HG02943 (cell line): ENCODE measurements around the gene MAGEC3.
"Not testable (repeated sequence)": the region's sequence is repeated elsewhere in the genome, so short reads cannot be mapped to it uniquely, and the experiment has no call there.

Source experiments
- ATAC-seq: cut with Tn5 transposase; IDR thresholded peaks from one replicate; pipeline ENCODE4 v1.9.1; 2021; ENCODE audit warnings: mild to moderate bottlenecking, low read depth, moderate library complexity; ENCODE audit not compliant: unreplicated experiment

MAGEC3 gene, protein sequence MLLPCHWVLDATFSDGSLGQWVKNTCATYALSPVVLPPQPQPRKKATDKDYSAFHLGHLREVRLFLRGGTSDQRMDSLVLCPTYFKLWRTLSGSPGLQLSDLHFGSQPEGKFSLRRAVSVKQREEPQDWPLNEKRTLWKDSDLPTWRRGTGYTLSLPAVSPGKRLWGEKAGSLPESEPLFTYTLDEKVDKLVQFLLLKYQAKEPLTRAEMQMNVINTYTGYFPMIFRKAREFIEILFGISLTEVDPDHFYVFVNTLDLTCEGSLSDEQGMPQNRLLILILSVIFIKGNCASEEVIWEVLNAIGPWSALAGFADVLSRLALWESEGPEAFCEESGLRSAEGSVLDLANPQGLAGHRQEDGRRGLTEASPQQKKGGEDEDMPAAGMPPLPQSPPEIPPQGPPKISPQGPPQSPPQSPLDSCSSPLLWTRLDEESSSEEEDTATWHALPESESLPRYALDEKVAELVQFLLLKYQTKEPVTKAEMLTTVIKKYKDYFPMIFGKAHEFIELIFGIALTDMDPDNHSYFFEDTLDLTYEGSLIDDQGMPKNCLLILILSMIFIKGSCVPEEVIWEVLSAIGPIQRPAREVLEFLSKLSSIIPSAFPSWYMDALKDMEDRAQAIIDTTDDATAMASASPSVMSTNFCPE

DNA sequence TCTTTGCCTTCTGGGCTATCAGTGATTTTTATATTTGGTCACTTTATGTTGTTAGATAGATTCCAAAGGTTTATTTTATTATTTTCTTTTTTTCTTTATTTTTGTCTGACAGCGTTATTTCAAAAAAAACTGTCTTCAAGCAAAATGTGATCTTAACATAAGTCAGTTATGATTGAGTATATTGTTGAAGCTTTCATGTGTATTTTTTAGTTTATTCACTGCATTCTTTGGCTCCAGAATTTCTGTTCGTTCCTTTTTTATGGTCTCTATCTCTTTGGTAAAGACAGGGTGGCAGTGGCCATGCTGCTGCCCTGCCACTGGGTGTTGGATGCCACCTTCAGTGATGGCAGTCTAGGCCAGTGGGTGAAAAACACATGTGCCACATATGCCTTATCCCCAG is at the start of gene MAGEC3:
Gene MAGEC3, plus strand, starts transcription at position 301 of the 400 bp plus-strand sequence. Its CDS starts 0 bp downstream, at position 301.
- ATAC-seq: no peak

DNA sequence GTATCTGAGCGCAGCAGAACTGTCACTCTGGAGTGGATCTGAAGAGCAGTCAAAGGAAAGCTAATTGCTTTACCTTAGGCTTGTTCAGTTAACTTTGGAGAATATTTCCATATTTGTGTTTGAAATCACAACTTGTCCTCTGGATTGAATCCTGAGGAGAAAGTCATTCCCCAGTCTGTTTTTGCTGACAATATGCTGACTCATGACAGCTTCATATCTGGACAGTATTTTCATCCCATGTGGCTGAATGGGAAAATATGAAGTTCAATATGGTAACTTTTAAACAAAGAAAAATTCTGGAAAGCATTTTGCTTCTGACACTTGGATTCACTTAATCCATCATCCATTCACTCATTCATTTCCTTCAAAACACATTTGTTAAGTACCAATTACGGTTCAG is 46.3 kb upstream of the MAGEC3 start:
- no peak for ATAC-seq

DNA sequence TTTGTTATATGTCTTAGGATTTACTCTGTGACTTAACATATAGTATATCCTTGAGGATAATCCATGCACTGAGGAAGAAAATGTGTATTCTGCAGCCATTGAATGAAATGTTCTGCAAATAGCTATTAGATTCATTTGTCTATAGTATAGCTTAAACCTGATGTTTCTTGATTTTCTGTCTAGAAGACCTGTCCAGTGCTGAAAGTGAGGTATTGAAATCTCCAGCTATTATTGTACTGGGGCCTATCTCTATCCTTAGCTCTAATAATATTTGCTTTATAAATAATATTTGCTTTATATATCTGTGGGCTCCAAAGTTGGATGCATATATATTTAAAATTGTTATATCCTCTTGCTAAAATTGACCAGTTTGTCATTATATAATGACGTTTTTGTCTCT is 26.7 kb upstream of the MAGEC3 start:
- no peak for ATAC-seq

DNA sequence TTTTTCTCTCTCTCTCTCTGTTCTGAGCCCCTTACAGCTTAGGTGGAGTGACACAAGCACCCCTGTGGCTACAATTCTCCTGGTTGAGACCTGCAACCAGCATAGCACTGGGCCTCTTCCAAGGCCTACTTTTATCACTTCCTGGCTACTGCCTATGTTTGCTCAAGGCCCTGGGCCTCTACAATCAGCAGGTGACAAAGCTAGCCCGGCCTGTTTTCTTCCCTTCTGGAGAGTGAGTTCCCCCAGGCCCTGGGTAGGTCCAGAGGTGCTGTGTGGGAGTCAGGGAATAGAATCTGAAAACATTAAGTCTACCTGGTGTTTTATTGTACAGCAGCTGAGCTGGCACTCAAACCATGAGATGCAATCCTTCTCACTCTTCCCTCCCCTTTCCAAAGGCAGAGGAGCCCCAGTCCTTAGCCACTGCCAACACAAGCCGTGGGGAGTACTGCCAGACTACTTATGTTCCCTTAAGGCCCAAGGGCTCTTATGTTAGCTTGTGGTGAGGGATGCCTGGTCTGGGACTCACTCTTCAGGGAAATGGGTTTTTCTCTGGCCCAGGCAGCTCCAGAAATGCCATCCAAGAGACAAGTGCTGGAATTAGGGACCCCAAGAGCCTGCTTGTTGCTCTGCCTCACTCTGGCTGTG is 23.8 kb upstream of the MAGEC3 start:
- no peak for ATAC-seq

DNA sequence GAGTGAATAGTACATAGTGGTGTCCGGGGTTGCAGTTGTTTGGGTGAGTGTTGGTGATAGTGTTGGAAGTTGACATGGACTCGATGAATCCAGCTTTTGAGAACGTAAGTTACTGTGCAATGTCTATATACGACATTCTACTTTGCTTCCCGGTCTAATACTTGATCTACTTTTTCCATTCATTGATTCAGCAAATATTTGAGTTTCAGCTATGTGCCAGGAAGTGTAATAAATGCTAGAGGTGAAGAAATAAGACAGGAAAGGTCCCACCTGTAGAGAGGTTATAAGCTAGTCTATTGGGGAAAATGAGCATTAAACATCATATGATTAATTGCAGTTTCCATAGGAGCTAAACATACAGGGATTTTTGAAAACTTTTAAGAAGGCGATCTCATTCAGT is 22.2 kb upstream of the MAGEC3 start:
- no peak for ATAC-seq

DNA sequence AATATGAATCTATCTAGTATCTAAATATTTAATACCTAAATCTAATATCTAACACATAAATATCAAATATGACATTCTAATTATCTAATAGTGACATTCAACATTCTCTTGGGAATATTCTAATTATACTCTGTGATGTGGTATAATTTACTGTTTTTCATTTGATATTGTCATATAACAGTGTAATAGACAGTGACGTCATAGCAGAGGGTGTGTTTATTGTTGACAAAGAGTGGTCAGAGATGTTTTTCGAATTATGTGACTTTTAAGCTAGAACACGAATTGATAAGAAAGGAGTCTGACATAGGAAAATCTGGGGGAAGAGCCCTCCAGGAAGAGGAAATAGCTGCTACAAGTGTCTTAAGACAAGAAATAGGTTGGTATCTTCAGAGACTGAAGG is 5.9 kb upstream of the MAGEC3 start:
- ATAC-seq: no peak

DNA sequence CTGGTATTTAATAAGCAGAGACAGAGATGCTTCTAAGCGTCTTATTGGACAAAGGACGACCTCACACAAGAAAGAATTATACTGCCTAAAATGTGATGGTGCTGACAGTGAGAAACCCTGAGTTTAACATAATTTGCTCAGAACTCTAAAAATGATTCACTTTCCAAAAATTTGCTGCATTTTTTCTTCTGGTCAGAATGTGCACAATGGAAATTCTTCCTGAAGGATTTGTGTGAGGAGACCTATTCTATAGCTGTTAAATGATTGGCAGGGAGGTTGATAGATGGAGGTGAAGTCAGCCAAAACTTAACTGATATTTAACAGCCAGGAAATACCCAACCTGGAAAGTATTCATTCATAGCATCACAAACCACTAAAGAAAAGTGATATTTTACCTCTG is 1.7 kb downstream of the MAGEC3 start:
- no peak for ATAC-seq

DNA sequence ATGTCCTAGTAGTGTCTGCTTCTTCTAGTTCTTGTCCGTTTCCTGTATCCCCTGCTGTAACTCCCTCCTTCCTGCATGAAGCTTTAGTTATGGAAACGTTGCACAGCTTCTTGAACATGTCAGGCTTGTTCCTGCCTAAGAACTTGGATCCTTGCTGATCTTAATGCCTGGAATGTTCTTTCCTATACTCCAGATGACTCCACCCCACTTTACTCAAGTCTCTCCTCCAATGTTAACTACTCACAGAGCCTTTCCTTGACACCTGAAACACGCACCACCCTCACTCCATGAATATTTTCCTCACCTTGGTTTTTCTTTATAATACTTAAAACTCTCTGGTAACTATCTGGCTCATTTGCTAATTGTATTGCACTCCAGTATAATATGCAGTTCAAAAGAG is 19.4 kb downstream of the MAGEC3 start:
- ATAC-seq: no peak

DNA sequence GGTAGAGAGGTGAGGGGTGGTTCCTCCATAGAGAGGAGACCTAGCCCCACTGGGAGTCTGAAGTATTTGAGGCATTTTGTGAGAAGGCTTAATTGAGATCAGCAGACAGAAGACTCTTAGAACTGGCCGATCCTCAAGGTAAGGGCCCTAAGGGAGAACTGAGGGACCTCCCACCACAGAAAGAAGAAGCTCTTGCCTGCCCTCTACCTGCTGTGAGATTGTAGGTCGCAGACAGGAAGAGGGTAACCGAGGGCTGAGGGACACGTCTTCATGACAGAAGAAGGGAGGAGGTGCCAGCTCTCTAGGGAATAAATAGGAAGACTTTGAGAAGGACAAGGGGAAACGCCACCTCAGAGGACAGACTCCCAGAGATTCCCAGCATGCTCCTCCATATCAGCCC is 41.5 kb downstream of the MAGEC3 start:
- no peak for ATAC-seq

DNA sequence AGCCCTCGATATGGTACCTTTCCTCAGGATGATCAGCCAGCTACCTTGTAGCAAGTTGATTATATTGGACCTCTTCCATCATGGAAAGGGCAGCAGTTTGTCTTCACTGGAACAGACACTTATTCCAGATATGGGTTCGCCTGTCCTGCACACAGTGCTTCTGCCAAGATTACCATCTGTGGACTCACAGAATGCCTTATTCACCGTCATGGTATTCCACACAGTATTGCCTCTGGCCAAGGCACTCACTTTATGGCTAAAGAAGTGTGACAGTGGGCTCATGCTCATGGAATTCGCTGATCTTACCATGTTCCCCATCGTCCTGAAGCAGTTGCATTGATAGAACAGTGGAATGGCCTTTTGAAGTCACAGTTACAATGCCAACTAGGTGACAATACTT is 50.7 kb downstream of the MAGEC3 start:
- ATAC-seq: not testable (repeated sequence)

DNA sequence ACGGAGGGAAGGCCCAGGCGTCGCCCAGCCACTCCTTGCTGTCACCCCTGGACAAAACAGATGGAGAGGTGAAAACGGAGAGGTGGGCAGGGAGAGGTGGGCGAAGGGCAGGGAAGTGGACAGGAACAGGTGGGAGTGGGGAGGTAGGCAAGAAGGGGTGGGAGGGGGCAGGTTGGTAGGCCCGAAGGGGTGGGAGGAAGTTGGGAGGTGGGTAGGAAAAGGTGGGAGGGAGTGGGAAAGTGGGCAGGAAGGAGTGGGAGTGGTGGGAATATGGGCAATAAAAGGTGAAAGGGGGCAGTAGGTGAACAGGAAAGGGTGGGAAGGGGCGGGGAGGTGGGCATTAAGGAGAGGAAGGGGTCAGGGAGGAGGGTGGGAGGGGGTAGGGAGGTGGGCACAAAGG is 56.6 kb downstream of the MAGEC3 start:
- no peak for ATAC-seq

DNA sequence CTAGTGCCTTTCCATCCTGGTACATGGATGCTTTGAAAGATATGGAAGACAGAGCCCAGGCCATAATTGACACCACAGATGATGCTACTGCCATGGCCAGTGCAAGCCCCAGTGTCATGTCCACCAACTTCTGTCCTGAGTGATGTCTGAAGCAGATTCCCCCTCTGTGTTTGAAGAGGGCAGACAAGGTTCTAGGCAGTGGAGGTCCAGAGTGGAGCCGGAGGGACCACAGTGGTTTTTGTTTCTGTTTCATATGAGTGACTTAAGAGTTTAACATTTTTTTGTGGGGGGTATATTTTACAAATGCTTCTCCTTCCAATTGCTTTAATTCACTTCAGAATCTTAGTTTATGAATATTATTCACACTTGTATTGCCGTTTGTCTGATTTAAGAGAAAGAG is 59.6 kb downstream of the MAGEC3 start:
- no peak for ATAC-seq

DNA sequence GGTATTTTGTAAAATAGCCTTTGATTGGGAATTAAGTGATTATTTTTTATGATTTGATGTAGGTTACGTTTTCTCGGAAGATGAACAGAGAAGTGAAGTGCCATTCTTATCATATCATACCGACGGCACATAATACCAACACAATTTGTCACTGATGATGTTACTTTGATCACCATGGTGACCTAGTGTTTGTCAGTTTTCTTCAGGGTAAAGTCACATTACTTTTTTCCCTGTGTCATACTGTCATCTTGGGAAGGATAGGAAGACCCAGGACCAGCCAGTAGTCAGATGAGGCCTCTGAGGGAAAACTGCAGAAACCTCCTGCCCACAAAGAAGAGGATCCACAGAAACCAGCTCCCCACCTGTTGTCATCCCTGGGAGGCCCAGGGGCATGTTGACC is 64.2 kb downstream of the MAGEC3 start:
- no peak for ATAC-seq

DNA sequence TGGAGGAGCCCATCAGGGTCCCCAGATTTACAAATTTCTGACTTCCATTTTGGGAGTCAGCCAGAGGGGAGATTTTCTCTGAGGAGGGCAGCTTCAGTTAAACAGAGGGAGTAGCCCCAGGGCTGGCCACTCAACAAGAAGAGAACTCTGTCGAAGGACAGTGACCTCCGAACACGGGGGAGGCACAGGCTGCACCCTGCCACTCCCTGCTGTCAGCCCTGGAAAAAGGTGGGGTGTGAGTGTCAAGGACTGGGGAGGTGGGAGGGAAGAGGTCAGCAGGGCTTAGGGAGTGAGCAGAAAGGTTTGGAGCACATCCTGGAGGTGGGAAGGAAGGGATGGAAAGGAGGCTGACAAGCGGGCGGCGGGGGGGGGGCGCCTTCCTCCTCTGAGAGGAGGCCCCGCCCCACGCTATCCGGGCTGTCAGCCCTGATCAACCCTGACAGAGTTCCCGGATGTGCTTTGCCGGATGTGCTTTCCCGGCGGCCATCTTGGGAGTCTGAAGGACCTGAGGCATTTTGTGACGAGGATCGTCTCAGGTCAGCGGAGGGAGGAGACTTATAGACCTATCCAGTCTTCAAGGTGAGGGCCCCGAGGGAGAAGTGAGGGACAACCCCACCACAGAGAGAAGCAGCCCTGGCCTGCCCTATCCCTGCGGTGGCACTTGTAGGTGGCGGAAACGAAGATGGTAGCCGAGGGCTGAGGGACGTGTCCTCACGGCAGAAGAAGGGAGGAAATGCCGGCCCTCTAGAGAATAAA is 65.5 kb downstream of the MAGEC3 start, which contains the start of gene MAGEC1:
Gene MAGEC1, plus strand, starts transcription at position 495 of the 756 bp plus-strand sequence. CDS start 1,179 bp downstream, outside the sequence.
- ATAC-seq: no peak

DNA sequence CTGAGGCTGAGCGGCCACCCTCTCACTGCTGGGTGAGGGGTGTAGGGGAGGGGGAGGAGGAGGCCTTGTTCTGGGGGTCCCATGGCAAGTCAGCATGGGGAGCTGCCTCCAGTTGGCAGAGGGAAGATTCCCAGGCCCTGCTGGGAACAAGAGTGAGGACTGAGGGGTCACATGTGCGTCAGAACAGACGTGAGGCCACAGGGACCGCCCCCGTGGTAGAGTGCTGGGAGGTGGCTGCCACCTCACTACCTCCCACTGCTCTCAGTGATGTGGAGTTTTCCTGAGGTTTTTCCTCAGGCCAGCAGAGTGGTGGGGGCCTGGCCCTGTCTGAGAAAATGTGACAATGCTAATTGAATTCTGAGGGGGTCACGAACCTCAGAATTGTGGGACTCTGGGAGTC is 66.1 kb downstream of the MAGEC3 start:
- no peak for ATAC-seq

DNA sequence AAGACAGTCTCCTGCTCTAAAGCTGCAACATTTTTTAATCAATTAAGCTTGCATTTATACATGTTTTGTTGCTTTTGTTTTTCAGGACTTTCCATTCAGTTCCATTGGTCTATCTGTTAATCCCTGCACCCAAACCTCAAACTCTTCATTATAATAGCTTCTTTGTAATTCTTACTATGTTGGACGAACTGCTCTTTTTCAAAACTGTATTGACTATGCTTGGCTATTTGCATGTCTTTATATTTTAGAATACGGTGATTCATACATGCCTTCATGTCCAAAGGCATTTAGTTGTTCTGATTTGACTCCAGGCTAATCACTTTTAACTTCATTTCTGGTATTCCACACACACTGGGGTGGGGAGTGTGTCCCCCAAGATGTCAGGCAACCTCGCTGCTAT is 79.7 kb downstream of the MAGEC3 start:
- ATAC-seq: no peak

DNA sequence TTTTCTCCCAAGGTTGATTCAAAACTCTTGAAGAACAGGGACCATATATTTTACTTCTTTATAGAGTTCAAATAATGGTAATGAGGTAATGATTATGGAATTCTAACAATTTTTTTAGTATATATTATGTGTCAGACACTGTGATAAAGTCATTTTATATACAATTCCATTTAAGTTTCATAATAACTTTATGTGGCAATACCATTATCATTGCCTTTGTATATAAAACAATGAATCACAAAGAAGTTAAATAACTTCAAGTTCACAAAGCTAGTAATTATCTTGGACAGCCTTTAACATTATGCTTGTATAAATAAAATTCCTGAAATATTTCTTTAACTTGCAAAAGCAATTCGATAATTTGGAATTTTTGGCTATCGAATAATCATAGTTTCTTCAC is 86.2 kb downstream of the MAGEC3 start:
- no peak for ATAC-seq

DNA sequence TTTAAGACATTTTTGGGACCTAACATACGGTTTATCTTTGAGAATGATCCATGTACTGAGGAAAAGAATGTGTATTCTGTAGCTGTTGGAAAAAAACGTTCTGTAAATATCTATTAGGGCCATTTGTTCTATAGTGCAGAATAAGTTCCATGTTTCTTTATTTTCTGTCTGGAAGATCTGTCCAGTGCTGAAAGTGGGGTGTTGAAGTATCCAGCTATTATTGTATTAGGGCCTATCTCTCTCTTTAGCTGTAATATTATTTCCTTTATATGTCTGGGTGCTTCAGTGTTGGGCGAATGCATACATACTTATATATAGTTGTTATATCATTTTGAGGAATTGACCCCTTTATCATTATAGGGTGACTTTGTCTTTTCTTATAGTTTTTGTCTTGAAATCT is 90.3 kb downstream of the MAGEC3 start:
- no peak for ATAC-seq

DNA sequence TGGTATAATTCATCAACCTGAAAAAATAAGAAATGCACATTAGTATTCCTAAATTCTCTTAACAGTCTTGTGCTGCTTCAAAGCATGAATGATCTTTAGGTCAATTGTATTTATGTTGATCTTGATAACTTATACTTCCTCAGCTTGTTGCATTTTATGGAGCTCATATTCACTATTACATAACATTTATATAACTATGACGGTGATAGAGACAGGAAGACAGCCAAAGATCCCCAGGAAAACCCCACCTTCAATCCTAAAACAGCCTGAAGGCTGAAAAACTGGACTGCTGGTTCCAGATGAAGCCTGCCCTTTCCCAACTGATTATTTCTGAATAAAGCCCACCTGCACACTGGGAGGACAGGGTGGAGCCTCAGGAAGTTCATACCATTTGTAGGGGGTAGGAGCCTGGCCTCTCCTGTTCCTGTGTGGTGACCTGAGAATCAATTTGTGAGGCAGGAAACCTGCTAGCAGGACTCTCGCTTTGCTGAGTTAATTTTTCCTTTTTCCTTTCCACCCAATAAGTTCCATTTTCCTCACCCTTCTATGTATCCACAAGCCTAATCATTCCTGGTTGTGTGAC is 96.0 kb downstream of the MAGEC3 start:
- no peak for ATAC-seq

DNA sequence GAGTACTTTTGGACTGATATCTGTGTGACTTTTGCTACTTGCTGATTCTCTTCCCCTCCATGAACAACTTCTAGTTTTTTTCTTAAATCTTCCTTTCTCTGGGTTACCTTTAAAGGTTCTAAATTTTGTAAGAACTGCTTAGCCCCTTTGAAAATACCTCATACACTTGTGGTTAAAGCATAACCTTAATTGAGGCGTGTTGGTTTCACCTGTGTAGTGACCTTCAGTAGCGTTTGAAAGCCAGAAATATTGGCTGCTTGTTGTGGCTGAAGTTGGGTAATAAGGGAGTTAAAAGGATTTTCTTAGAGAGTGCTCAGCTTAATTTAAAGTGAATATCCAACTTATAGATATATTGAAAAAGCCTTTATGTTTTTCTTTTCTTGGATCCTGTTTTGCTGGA is 97.5 kb downstream of the MAGEC3 start:
- no peak for ATAC-seq
